Erythroblast (primary cell): ENCODE data around the gene VN1R5.

ENCODE experiments used
- GATA1 ChIP-seq: IDR thresholded peaks from 2 replicates; pipeline ENCODE4 v1.6.1; 2011; ENCODE audit warnings: low read depth, mild to moderate bottlenecking, control low read depth, low read length, moderate library complexity
- POLR2A ChIP-seq: IDR thresholded peaks from 2 replicates; pipeline ENCODE4 v1.6.1; 2011; ENCODE audit warnings: mild to moderate bottlenecking, low read length

GRCh38 chr1:247291833-247292561 is 36.1 kb downstream of the VN1R5 start:
- TF ChIP-seq POLR2A (no peak), GATA1 (no peak)
